EH (cell line): ENCODE results near the gene RPS27A.
"Not testable (repeated sequence)": the region's sequence is repeated elsewhere in the genome, so short reads cannot be mapped to it uniquely, and the experiment has no call there.

ENCODE experiments used
- DNase-seq: peaks from one replicate; pipeline ENCODE4 v3.0.0-alpha.2; 2015; ENCODE audit warnings: low read depth

The RPS27A gene

GRCh38 chr2:55239656-55240222 lies 7.3 kb downstream of the RPS27A start:
- no peak for DNase-seq

GRCh38 chr2:55241582-55241981 lies 9.1 kb downstream of the RPS27A start:
- DNase-seq: not testable (repeated sequence)

GRCh38 chr2:55242617-55243016 lies 10.1 kb downstream of the RPS27A start:
- DNase-seq: no peak

GRCh38 chr2:55245411-55245810 lies 12.9 kb downstream of the RPS27A start:
- DNase-seq: no peak

GRCh38 chr2:55247025-55247424 lies 14.5 kb downstream of the RPS27A start:
- no peak for DNase-seq

GRCh38 chr2:55252832-55253231 lies 20.3 kb downstream of the RPS27A start:
- no peak for DNase-seq

- not testable (repeated sequence) for DNase-seq
These were observed 27.1 kb downstream of the RPS27A start for GRCh38 chr2:55259586-55259985.

GRCh38 chr2:55268288-55268906 lies 35.9 kb downstream of the RPS27A start:
- peak; percentile 10 for DNase-seq

GRCh38 chr2:55268907-55269644 lies 36.6 kb downstream of the RPS27A start, which contains the start of gene MTIF2:
Gene MTIF2 (minus strand): TSS chr2:55269231. CDS start chr2:55263858, 5,373 bp downstream.
- peak; percentile 94 for DNase-seq

- DNase-seq: peak; percentile 16
These were observed 37.1 kb downstream of the RPS27A start for GRCh38 chr2:55269645-55269990.

- not testable (repeated sequence) for DNase-seq
These were observed 41.9 kb downstream of the RPS27A start for GRCh38 chr2:55274346-55274745.

GRCh38 chr2:55277310-55277709 lies 44.8 kb downstream of the RPS27A start:
- no peak for DNase-seq

- not testable (repeated sequence) for DNase-seq
These were observed 46.8 kb downstream of the RPS27A start for GRCh38 chr2:55279214-55279835.

GRCh38 chr2:55279859-55280424 lies 47.5 kb downstream of the RPS27A start:
- DNase-seq: not testable (repeated sequence)

GRCh38 chr2:55280851-55281546 lies 48.5 kb downstream of the RPS27A start:
- DNase-seq: not testable (repeated sequence)

- DNase-seq: peak; percentile 91
These were observed 49.8 kb downstream of the RPS27A start for GRCh38 chr2:55282110-55282917.

GRCh38 chr2:55283083-55283482 lies 50.6 kb downstream of the RPS27A start:
- DNase-seq: no peak
